Measurements from ENCODE around the gene KCNJ10. TPM values are rescaled to one million over a fixed set of nuclear protein-coding genes. Genes with fewer than 3 reads are reported as not detected.

KCNJ10 gene
- total and polyA plus RNA-seq, 2 experiments from 2014 or later, result not detected

GRCh38 chr1:160022330-160023310, 47.3 kb downstream of the KCNJ10 start:
- WGBS (ENCODE audit: low lambda C conversion rate, missing lambda C conversion rate), result 52% methylated on average over 6 of the region's 6 CpGs
- H3K27ac ChIP-seq, result no peak overlapping the region
- DNase-seq (ENCODE audit: low spot score), result no peak
- H3K4me1 ChIP-seq (ENCODE audit: insufficient read depth), result peaks cover 8% of the 10 kb centered on the region
- H3K79me2 ChIP-seq, result no peaks in the 10 kb centered on the region
- no peaks in the 10 kb centered on the region for H4K20me1 ChIP-seq (ENCODE audit: insufficient read depth, poor library complexity, severe bottlenecking)
- no peak overlapping the region for H3K4me3 ChIP-seq
- TF ChIP-seq CTCF (IDR thresholded peaks at IDR 0.05; ENCODE audit: poor library complexity) (no peak), EZH2 (IDR thresholded peaks at IDR 0.05; ENCODE audit: borderline replicate concordance) (no peak)
- peaks cover 3% of the 10 kb centered on the region for H3K27me3 ChIP-seq
- H3K4me2 ChIP-seq, result no peak overlapping the region
- no peaks in the 10 kb centered on the region for H3K9me3 ChIP-seq (ENCODE audit: low read depth)
- no peaks in the 10 kb centered on the region for H3K9me2 ChIP-seq (replicated peaks; ENCODE audit: insufficient read depth)
- no peak overlapping the region for H2AFZ ChIP-seq
- H3K36me3 ChIP-seq (replicated peaks; ENCODE audit: insufficient read depth, low read depth), result no peaks in the 10 kb centered on the region

GRCh38 chr1:160021376-160022074, 48.4 kb downstream of the KCNJ10 start:
- WGBS (ENCODE audit: low lambda C conversion rate, missing lambda C conversion rate), result 82% methylated on average over 5 of the region's 5 CpGs
- Histone ChIP-seq H4K20me1 (ENCODE audit: insufficient read depth, poor library complexity, severe bottlenecking) (no peaks in the 10 kb centered on the region), H3K27ac (no peak overlapping the region), H3K9me3 (ENCODE audit: low read depth) (no peaks in the 10 kb centered on the region), H3K4me2 (no peak overlapping the region), H2AFZ (no peak overlapping the region), H3K9me2 (replicated peaks; ENCODE audit: insufficient read depth) (no peaks in the 10 kb centered on the region), H3K36me3 (replicated peaks; ENCODE audit: insufficient read depth, low read depth) (no peaks in the 10 kb centered on the region), H3K79me2 (no peaks in the 10 kb centered on the region), H3K27me3 (peaks cover 3% of the 10 kb centered on the region), H3K4me1 (ENCODE audit: insufficient read depth) (peaks cover 8% of the 10 kb centered on the region), H3K4me3 (no peak overlapping the region)
- no peak for TF ChIP-seq EZH2phosphoT487 (IDR thresholded peaks at IDR 0.05; ENCODE audit: low read depth, severe bottlenecking, unreplicated experiment)
- no peak for TF ChIP-seq EZH2 (IDR thresholded peaks at IDR 0.05; ENCODE audit: borderline replicate concordance)
- TF ChIP-seq CTCF (IDR thresholded peaks at IDR 0.05; ENCODE audit: poor library complexity), result no peak
- DNase-seq (ENCODE audit: low spot score), result no peak

GRCh38 chr1:160020196-160020595, 49.8 kb downstream of the KCNJ10 start:
- TF ChIP-seq EZH2phosphoT487 (IDR thresholded peaks at IDR 0.05; ENCODE audit: low read depth, severe bottlenecking, unreplicated experiment) (no peak), CTCF (IDR thresholded peaks at IDR 0.05; ENCODE audit: poor library complexity) (no peak), EZH2 (IDR thresholded peaks at IDR 0.05; ENCODE audit: borderline replicate concordance) (no peak)
- H3K79me2 ChIP-seq, result no peaks in the 10 kb centered on the region
- H3K4me3 ChIP-seq, result no peak overlapping the region
- DNase-seq (ENCODE audit: low spot score), result no peak
- no peak overlapping the region for H2AFZ ChIP-seq
- no peak overlapping the region for H3K27ac ChIP-seq
- peaks cover 8% of the 10 kb centered on the region for H3K4me1 ChIP-seq (ENCODE audit: insufficient read depth)
- H3K4me2 ChIP-seq, result no peak overlapping the region
- peaks cover 3% of the 10 kb centered on the region for H3K27me3 ChIP-seq
- no peaks in the 10 kb centered on the region for H3K9me2 ChIP-seq (replicated peaks; ENCODE audit: insufficient read depth)
- no peaks in the 10 kb centered on the region for H4K20me1 ChIP-seq (ENCODE audit: insufficient read depth, poor library complexity, severe bottlenecking)
- H3K36me3 ChIP-seq (replicated peaks; ENCODE audit: insufficient read depth, low read depth), result no peaks in the 10 kb centered on the region
- H3K9me3 ChIP-seq (ENCODE audit: low read depth), result no peaks in the 10 kb centered on the region
- 93% methylated on average over 5 of the region's 5 CpGs for WGBS (ENCODE audit: low lambda C conversion rate, missing lambda C conversion rate)
